HCT116 (cell line): Measurements from ENCODE around the gene ZNF628. TPM values are rescaled to one million over a fixed set of nuclear protein-coding genes. Genes with fewer than 3 reads are reported as not detected.

Experiments used
- ATAC-seq: fragments of 200-7000 bp; cut with Tn5 transposase; 2 replicates; pipeline ENCODE4 v1.9.1; 2020; ENCODE audit warnings: mild to moderate bottlenecking, moderate library complexity
- BruUV-seq: library from RNA; stranded (reverse); fragments of 400-500 nt; replicated peaks from 2 replicates; lab custom pipeline; 2021; lab: Mats Ljungman, UMichigan
- CTCF ChIA-PET: fragments of 300-600 bp; sonication (Branson Sonifier 250); formaldehyde crosslinking; loops from one replicate; lab custom pipeline; 2021; ENCODE audit warnings: antibody characterized with exemption; lab: Charles Lee
- POLR2A ChIA-PET: fragments of 300-600, 350-600 bp; sonication (Branson Sonifier 250); formaldehyde crosslinking; loops from one replicate; lab custom pipeline; 2021; ENCODE audit warnings: antibody characterized with exemption; lab: Charles Lee
- RAD21 ChIA-PET, 2 experiments: fragments of 300-600 bp; sonication (Branson Sonifier 250); formaldehyde crosslinking; loops; one replicate each; lab custom pipeline; 2023; ENCODE audit warnings: low total read pairs in 2 of 2; ENCODE audit not compliant: uncharacterized antibody in 2 of 2, unreplicated experiment in 2 of 2, low non-redundant PET in 1 of 2; lab: Charles Lee
- DNase-seq: peaks from one replicate; pipeline ENCODE4 v3.0.0-alpha.2; 2010; ENCODE audit warnings: low read depth, low spot score
- H2AFZ ChIP-seq: fragments of 200-600 bp; shearing (Covaris generic), sonication (generic); 2 replicates; pipeline ENCODE4 v1.6.1; 2017; ENCODE audit warnings: low read depth, mixed run types, mixed read lengths, antibody characterized with exemption, low read length; ENCODE audit not compliant: poor library complexity, severe bottlenecking
- H3K27ac ChIP-seq: 2 replicates; pipeline ENCODE4 v1.5.1; 2012; ENCODE audit warnings: low read depth, low read length
- H3K27me3 ChIP-seq: fragments of 200-600 bp; sonication (generic); 2 replicates; pipeline ENCODE4 v1.6.1; 2016; ENCODE audit warnings: mixed run types, low read length, mixed read lengths; ENCODE audit not compliant: insufficient read depth
- H3K36me3 ChIP-seq, 2 experiments: fragments of 200-500 bp in 1 of 2; fragments of 200-600 bp in 1 of 2; sonication (Bioruptor generic) in 1 of 2; sonication (generic) in 1 of 2; 2 replicates each; pipeline versions ENCODE4 v1.5.1 to v1.6.1; 2014 to 2016; ENCODE audit warnings: low read length in 2 of 2, inconsistent platforms in 1 of 2, mixed read lengths in 1 of 2, mixed run types in 1 of 2; ENCODE audit not compliant: insufficient read depth in 2 of 2, control insufficient read depth in 1 of 2
- H3K4me1 ChIP-seq, 2 experiments: fragments of 200-600 bp in 1 of 2; sonication (generic) in 1 of 2; 2 replicates each; pipeline versions ENCODE4 v1.5.1 to v1.6.1; 2012 to 2017; ENCODE audit warnings: low read length in 2 of 2, inconsistent platforms in 1 of 2, mild to moderate bottlenecking in 1 of 2, mixed read lengths in 1 of 2, mixed run types in 1 of 2, moderate library complexity in 1 of 2; ENCODE audit not compliant: insufficient read depth in 2 of 2, control insufficient read depth in 1 of 2
- H3K4me2 ChIP-seq: fragments of 200-600 bp; sonication (generic); 2 replicates; pipeline ENCODE4 v1.6.1; 2017; ENCODE audit warnings: mixed run types, low read length, mixed read lengths
- H3K4me3 ChIP-seq, 2 experiments: fragments of 200-600 bp in 1 of 2; sonication (generic) in 1 of 2; replicated peaks in 1 of 2; 2 replicates each; pipeline ENCODE4 v1.5.1; 2011 to 2016; ENCODE audit warnings: low read length in 2 of 2, control low read depth in 1 of 2, low read depth in 1 of 2, mild to moderate bottlenecking in 1 of 2, mixed read lengths in 1 of 2, mixed run types in 1 of 2
- H3K79me2 ChIP-seq: fragments of 200-600 bp; sonication (generic); 2 replicates; pipeline ENCODE4 v1.6.1; 2017; ENCODE audit warnings: mild to moderate bottlenecking, mixed run types, low read length, moderate library complexity, mixed read lengths; ENCODE audit not compliant: insufficient read depth
- H3K9ac ChIP-seq: fragments of 200-600 bp; sonication (generic); 2 replicates; pipeline ENCODE4 v1.6.1; 2016; ENCODE audit warnings: low read length, mixed read lengths
- H3K9me2 ChIP-seq: fragments of 200-600 bp; sonication (generic), shearing (Covaris generic); 2 replicates; pipeline ENCODE4 v1.6.1; 2017; ENCODE audit warnings: mixed run types, mild to moderate bottlenecking, moderate library complexity; ENCODE audit not compliant: insufficient read depth
- H3K9me3 ChIP-seq, 2 experiments: fragments of 200-500 bp in 1 of 2; fragments of 200-600 bp in 1 of 2; sonication (Bioruptor generic) in 1 of 2; sonication (generic) in 1 of 2; 2 replicates each; pipeline ENCODE4 v1.6.1; 2014 to 2017; ENCODE audit warnings: low read length in 2 of 2, mixed read lengths in 2 of 2, inconsistent platforms in 1 of 2, low read depth in 1 of 2, mild to moderate bottlenecking in 1 of 2, mixed run types in 1 of 2, moderate library complexity in 1 of 2; ENCODE audit not compliant: control insufficient read depth in 1 of 2, insufficient read depth in 1 of 2
- H4K20me1 ChIP-seq: fragments of 200-600 bp; sonication (generic), shearing (Covaris generic); 2 replicates; pipeline ENCODE4 v1.6.1; 2017; ENCODE audit warnings: mixed run types, mild to moderate bottlenecking, moderate library complexity; ENCODE audit not compliant: insufficient read depth
- CBX3 ChIP-seq: IDR thresholded peaks from 2 replicates; pipeline ENCODE4 v1.6.1; 2012; ENCODE audit warnings: low read depth
- CEBPB ChIP-seq: IDR thresholded peaks from 2 replicates; pipeline ENCODE4 v1.6.1; 2012; ENCODE audit warnings: low read depth
- EGR1 ChIP-seq: IDR thresholded peaks from 2 replicates; pipeline ENCODE4 v1.6.1; 2012; ENCODE audit warnings: low read depth
- ELF1 ChIP-seq: IDR thresholded peaks from 2 replicates; pipeline ENCODE4 v1.6.1; 2012; ENCODE audit warnings: low read depth, borderline replicate concordance
- EZH2 ChIP-seq: fragments of 200-600 bp; sonication (generic); IDR thresholded peaks from 2 replicates; pipeline ENCODE4 v1.6.1; 2017; ENCODE audit warnings: antibody characterized with exemption, mixed run types
- EZH2phosphoT487 ChIP-seq: fragments of 200-600 bp; IDR thresholded peaks from 2 replicates; pipeline ENCODE4 v1.6.1; 2018; ENCODE audit warnings: antibody characterized with exemption, borderline replicate concordance
- FOSL1 ChIP-seq: IDR thresholded peaks from 2 replicates; pipeline ENCODE4 v1.6.1; 2012; ENCODE audit warnings: low read depth
- JUND ChIP-seq: IDR thresholded peaks from 2 replicates; pipeline ENCODE4 v1.6.1; 2012
- POLR2A ChIP-seq: IDR thresholded peaks from 2 replicates; pipeline ENCODE4 v1.7.0; 2011; ENCODE audit warnings: borderline replicate concordance; ENCODE audit not compliant: insufficient read depth, insufficient read length; ENCODE audit errors: extremely low read depth
- POLR2AphosphoS5 ChIP-seq: IDR thresholded peaks from 2 replicates; pipeline ENCODE4 v1.6.1; 2011; ENCODE audit warnings: mild to moderate bottlenecking, low read depth, low read length, moderate library complexity
- RAD21 ChIP-seq: IDR thresholded peaks from 2 replicates; pipeline ENCODE4 v1.6.1; 2012; ENCODE audit warnings: low read depth, mild to moderate bottlenecking
- SIN3A ChIP-seq: IDR thresholded peaks from 2 replicates; pipeline ENCODE4 v1.6.1; 2012; ENCODE audit warnings: low read depth
- SP1 ChIP-seq: IDR thresholded peaks from 2 replicates; pipeline ENCODE4 v1.6.1; 2012; ENCODE audit warnings: low read depth
- SRF ChIP-seq: IDR thresholded peaks from 2 replicates; pipeline ENCODE4 v1.6.1; 2012; ENCODE audit warnings: low read depth
- YY1 ChIP-seq: IDR thresholded peaks from 2 replicates; pipeline ENCODE4 v1.6.1; 2011; ENCODE audit warnings: low read length, low read depth, moderate library complexity, mild to moderate bottlenecking; ENCODE audit not compliant: insufficient replicate concordance; ENCODE audit errors: extremely low read depth
- ZFX ChIP-seq: fragments of 450-650 bp; IDR thresholded peaks from 2 replicates; pipeline ENCODE4 v1.6.1; 2017
- ZNF274 ChIP-seq: fragments of 200-500 bp; sonication (Bioruptor generic); IDR thresholded peaks from 2 replicates; pipeline ENCODE4 v1.6.1; 2014; ENCODE audit warnings: mild to moderate bottlenecking, low read depth, low read length, inconsistent platforms
- intact Hi-C: fragments of 100-400 bp; cut with micrococcal nuclease; formaldehyde crosslinking; loops from 2 replicates; pipeline ENCODE4 v1.10.0; 2022
- total RNA-seq: library from RNA; stranded (reverse); gene quantifications from one replicate; pipeline ENCODE4 v1.2.1, GENCODE V29; 2021; ENCODE audit not compliant: unreplicated experiment
- TF ChIP-seq, protein P1 (sequence below): IDR thresholded peaks from 2 replicates; pipeline ENCODE4 v1.6.1; 2012; ENCODE audit warnings: low read depth
- TF ChIP-seq, protein P2 (sequence below): IDR thresholded peaks from 2 replicates; pipeline ENCODE4 v1.6.1; 2012
- TF ChIP-seq, protein P3 (sequence below), 3 experiments: fragments of 200-600 bp in 1 of 3; sonication (generic) in 1 of 3; IDR thresholded peaks in 2 of 3; conservative IDR thresholded peaks in 1 of 3; 2 replicates each; pipeline ENCODE4 v1.5.1; 2012 to 2017; ENCODE audit warnings: low read depth in 2 of 3, low read length in 2 of 3, antibody characterized with exemption in 1 of 3, borderline replicate concordance in 1 of 3, control low read depth in 1 of 3, mild to moderate bottlenecking in 1 of 3, mixed read lengths in 1 of 3, mixed run types in 1 of 3, moderate library complexity in 1 of 3; ENCODE audit not compliant: insufficient read depth in 1 of 3
- TF ChIP-seq, protein P4 (sequence below): IDR thresholded peaks from 2 replicates; pipeline ENCODE4 v1.6.1; 2012
- TF ChIP-seq, protein P5 (sequence below): IDR thresholded peaks from 2 replicates; pipeline ENCODE4 v1.6.1; 2011; ENCODE audit warnings: mild to moderate bottlenecking, low read length, moderate library complexity; ENCODE audit not compliant: insufficient replicate concordance; ENCODE audit errors: extremely low read depth

The ZNF628 gene
- total RNA-seq, 1 experiment from 2014 or later, result 14.9 TPM

DNA sequence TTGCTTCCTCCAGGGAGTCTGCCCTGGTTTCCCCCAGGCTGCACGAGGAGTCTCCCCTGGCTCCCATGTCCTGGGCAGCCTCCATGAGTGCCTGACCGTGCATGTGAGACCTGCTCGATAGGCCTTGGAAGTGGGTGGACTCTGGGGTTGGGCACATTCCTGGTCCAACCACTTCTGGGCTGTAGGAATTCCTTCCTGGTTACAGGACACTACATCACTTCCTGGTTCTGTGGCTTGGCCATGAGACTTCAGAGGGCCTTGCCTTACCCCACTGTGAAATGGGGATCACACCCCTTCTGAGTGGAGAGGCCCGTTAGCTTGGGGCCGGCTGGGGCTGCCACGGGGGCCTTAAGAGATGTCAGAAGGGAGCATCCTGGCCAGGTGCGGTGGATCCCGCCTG, 4.0 kb upstream of the ZNF628 start:
- H3K27me3 ChIP-seq, result no peaks in the 10 kb centered on the region
- no peaks in the 10 kb centered on the region for H3K9me3 ChIP-seq
- peaks cover 29% of the 10 kb centered on the region for H3K79me2 ChIP-seq
- intact Hi-C loops, result no loop called here
- peak overlapping the region; percentile 98 for H3K27ac ChIP-seq
- no TSS peak for BruUV-seq
- no peak overlapping the region for H2AFZ ChIP-seq
- H3K4me3 ChIP-seq, result peak overlapping the region; percentile 70 to 76
- ATAC-seq, result peak; percentile 66
- ChIA-PET CTCF (no interaction called here), RAD21 (no interaction called here), POLR2A (interaction anchor here (1.3 kb wide), 1 partner anchor 192 kb away, joined by 3 read pairs; the partner anchor contains the start of gene HSPBP1)
- peak overlapping the region; percentile 90 for H3K9ac ChIP-seq
- H3K36me3 ChIP-seq, result peaks cover 0 to 11% of the 10 kb centered on the region in 2 experiments; a peak in 2 of 4 replicates
- H3K4me2 ChIP-seq, result peak overlapping the region; percentile 87
- DNase-seq, result peak; percentile 96
- peaks cover 35 to 56% of the 10 kb centered on the region in 2 experiments for H3K4me1 ChIP-seq
- H3K9me2 ChIP-seq, result no peaks in the 10 kb centered on the region
- H4K20me1 ChIP-seq, result no peaks in the 10 kb centered on the region
- TF ChIP-seq SRF (no peak), EZH2phosphoT487 (no peak), CEBPB (no peak), POLR2AphosphoS5 (peak; percentile 80), RAD21 (no peak), SP1 (peak; percentile 76), JUND (no peak), SIN3A (peak; percentile 66; the same call in 1 of the 2 replicates), EZH2 (no peak), POLR2A (no peak), CBX3 (peak; percentile 81), YY1 (peak; percentile 32), ZFX (no peak), ELF1 (no peak; the same call in 1 of the 2 replicates), ZNF274 (no peak), FOSL1 (no peak), EGR1 (peak; percentile 45; the same call in 1 of the 2 replicates)
- TF ChIP-seq, protein P1, sequence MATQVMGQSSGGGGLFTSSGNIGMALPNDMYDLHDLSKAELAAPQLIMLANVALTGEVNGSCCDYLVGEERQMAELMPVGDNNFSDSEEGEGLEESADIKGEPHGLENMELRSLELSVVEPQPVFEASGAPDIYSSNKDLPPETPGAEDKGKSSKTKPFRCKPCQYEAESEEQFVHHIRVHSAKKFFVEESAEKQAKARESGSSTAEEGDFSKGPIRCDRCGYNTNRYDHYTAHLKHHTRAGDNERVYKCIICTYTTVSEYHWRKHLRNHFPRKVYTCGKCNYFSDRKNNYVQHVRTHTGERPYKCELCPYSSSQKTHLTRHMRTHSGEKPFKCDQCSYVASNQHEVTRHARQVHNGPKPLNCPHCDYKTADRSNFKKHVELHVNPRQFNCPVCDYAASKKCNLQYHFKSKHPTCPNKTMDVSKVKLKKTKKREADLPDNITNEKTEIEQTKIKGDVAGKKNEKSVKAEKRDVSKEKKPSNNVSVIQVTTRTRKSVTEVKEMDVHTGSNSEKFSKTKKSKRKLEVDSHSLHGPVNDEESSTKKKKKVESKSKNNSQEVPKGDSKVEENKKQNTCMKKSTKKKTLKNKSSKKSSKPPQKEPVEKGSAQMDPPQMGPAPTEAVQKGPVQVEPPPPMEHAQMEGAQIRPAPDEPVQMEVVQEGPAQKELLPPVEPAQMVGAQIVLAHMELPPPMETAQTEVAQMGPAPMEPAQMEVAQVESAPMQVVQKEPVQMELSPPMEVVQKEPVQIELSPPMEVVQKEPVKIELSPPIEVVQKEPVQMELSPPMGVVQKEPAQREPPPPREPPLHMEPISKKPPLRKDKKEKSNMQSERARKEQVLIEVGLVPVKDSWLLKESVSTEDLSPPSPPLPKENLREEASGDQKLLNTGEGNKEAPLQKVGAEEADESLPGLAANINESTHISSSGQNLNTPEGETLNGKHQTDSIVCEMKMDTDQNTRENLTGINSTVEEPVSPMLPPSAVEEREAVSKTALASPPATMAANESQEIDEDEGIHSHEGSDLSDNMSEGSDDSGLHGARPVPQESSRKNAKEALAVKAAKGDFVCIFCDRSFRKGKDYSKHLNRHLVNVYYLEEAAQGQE, result no peak
- TF ChIP-seq, protein P2, sequence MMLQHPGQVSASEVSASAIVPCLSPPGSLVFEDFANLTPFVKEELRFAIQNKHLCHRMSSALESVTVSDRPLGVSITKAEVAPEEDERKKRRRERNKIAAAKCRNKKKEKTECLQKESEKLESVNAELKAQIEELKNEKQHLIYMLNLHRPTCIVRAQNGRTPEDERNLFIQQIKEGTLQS, result no peak
- TF ChIP-seq, protein P3, sequence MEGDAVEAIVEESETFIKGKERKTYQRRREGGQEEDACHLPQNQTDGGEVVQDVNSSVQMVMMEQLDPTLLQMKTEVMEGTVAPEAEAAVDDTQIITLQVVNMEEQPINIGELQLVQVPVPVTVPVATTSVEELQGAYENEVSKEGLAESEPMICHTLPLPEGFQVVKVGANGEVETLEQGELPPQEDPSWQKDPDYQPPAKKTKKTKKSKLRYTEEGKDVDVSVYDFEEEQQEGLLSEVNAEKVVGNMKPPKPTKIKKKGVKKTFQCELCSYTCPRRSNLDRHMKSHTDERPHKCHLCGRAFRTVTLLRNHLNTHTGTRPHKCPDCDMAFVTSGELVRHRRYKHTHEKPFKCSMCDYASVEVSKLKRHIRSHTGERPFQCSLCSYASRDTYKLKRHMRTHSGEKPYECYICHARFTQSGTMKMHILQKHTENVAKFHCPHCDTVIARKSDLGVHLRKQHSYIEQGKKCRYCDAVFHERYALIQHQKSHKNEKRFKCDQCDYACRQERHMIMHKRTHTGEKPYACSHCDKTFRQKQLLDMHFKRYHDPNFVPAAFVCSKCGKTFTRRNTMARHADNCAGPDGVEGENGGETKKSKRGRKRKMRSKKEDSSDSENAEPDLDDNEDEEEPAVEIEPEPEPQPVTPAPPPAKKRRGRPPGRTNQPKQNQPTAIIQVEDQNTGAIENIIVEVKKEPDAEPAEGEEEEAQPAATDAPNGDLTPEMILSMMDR (IDR thresholded peaks at IDR 0.05 in 2 of 3, conservative IDR thresholded peaks at IDR 0.05 in 1 of 3; ENCODE audit: borderline replicate concordance in 1 of 3, insufficient read depth in 1 of 3, low read depth in 2 of 3, low read length in 2 of 3), result no peak
- TF ChIP-seq, protein P4, sequence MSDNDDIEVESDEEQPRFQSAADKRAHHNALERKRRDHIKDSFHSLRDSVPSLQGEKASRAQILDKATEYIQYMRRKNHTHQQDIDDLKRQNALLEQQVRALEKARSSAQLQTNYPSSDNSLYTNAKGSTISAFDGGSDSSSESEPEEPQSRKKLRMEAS, result peak; percentile 92
- TF ChIP-seq, protein P5, sequence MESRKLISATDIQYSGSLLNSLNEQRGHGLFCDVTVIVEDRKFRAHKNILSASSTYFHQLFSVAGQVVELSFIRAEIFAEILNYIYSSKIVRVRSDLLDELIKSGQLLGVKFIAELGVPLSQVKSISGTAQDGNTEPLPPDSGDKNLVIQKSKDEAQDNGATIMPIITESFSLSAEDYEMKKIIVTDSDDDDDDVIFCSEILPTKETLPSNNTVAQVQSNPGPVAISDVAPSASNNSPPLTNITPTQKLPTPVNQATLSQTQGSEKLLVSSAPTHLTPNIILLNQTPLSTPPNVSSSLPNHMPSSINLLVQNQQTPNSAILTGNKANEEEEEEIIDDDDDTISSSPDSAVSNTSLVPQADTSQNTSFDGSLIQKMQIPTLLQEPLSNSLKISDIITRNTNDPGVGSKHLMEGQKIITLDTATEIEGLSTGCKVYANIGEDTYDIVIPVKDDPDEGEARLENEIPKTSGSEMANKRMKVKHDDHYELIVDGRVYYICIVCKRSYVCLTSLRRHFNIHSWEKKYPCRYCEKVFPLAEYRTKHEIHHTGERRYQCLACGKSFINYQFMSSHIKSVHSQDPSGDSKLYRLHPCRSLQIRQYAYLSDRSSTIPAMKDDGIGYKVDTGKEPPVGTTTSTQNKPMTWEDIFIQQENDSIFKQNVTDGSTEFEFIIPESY, result no peak
